OCI-LY7 (cell line): ENCODE data around the gene C16orf87. TPM values are rescaled to one million over a fixed set of nuclear protein-coding genes. Genes with fewer than 3 reads are reported as not detected.

Experiments
- BruUV-seq: library from RNA; stranded (reverse); fragments of 400-500 nt; replicated peaks from 2 replicates; lab custom pipeline; 2021; lab: Mats Ljungman, UMichigan
- CTCF ChIA-PET: fragments of 300-600 bp; sonication (Branson Sonifier 250); formaldehyde crosslinking; loops from one replicate; lab custom pipeline; 2022; ENCODE audit warnings: antibody characterized with exemption; ENCODE audit not compliant: unreplicated experiment; lab: Charles Lee
- POLR2A ChIA-PET: fragments of 300-600 bp; sonication (Branson Sonifier 250); formaldehyde crosslinking; loops from one replicate; lab custom pipeline; 2022; ENCODE audit warnings: antibody characterized with exemption; lab: Charles Lee
- DNase-seq: peaks from one replicate; pipeline ENCODE4 v3.0.0-alpha.2; 2015; ENCODE audit warnings: low spot score
- H2AFZ ChIP-seq: fragments of 200-600 bp; sonication (generic), shearing (Covaris generic); 2 replicates; pipeline ENCODE4 v1.6.1; 2014; ENCODE audit warnings: mild to moderate bottlenecking, antibody characterized with exemption, low read length, moderate library complexity
- H3K27ac ChIP-seq: fragments of 200-600 bp; sonication (generic); 2 replicates; pipeline ENCODE4 v1.5.1; 2014; ENCODE audit warnings: mixed run types, low read depth, mild to moderate bottlenecking, moderate library complexity, low read length, inconsistent platforms; ENCODE audit not compliant: poor library complexity, severe bottlenecking
- H3K36me3 ChIP-seq: fragments of 200-600 bp; sonication (generic); 2 replicates; pipeline ENCODE4 v1.6.1; 2014; ENCODE audit warnings: mild to moderate bottlenecking, antibody characterized with exemption, low read length, moderate library complexity, mixed read lengths; ENCODE audit not compliant: insufficient read depth
- H3K4me1 ChIP-seq: fragments of 200-600 bp; sonication (generic); 2 replicates; pipeline ENCODE4 v1.5.1; 2014; ENCODE audit warnings: mild to moderate bottlenecking, low read length; ENCODE audit not compliant: insufficient read depth, poor library complexity, severe bottlenecking
- H3K4me2 ChIP-seq: fragments of 200-600 bp; sonication (generic); 2 replicates; pipeline ENCODE4 v1.6.1; 2014; ENCODE audit warnings: mild to moderate bottlenecking, low read length
- H3K4me3 ChIP-seq: fragments of 200-600 bp; sonication (generic); 2 replicates; pipeline ENCODE4 v1.5.1; 2014; ENCODE audit warnings: mild to moderate bottlenecking, low read depth, low read length; ENCODE audit not compliant: poor library complexity, severe bottlenecking
- H3K79me2 ChIP-seq: fragments of 200-600 bp; sonication (generic); 2 replicates; pipeline ENCODE4 v1.6.1; 2016; ENCODE audit warnings: low read depth, mild to moderate bottlenecking, low read length, moderate library complexity, mixed read lengths; ENCODE audit not compliant: insufficient read depth
- H3K9me2 ChIP-seq: fragments of 200-600 bp; sonication (generic); 2 replicates; pipeline ENCODE4 v1.6.1; 2016; ENCODE audit warnings: mild to moderate bottlenecking, low read length, mixed read lengths; ENCODE audit not compliant: insufficient read depth
- H3K9me3 ChIP-seq: fragments of 200-600 bp; sonication (generic); 2 replicates; pipeline ENCODE4 v1.6.1; 2014; ENCODE audit warnings: mild to moderate bottlenecking, mixed run types, low read length, mixed read lengths
- H4K20me1 ChIP-seq: fragments of 200-600 bp; sonication (generic); 2 replicates; pipeline ENCODE4 v1.6.1; 2014; ENCODE audit warnings: mild to moderate bottlenecking, antibody characterized with exemption, low read length, moderate library complexity, mixed read lengths; ENCODE audit not compliant: insufficient read depth
- EZH2phosphoT487 ChIP-seq: fragments of 200-600 bp; sonication (generic); IDR thresholded peaks from 2 replicates; pipeline ENCODE4 v1.6.1; 2018; ENCODE audit warnings: low read depth, borderline replicate concordance, mild to moderate bottlenecking, mixed run types, antibody characterized with exemption, low read length, moderate library complexity, mixed read lengths
- intact Hi-C: fragments of 100-400 bp; cut with micrococcal nuclease; formaldehyde crosslinking; loops from one replicate; pipeline ENCODE4 v1.10.0; 2022; ENCODE audit not compliant: unreplicated experiment
- small RNA-seq: library from RNA; depleted of rRNA; stranded (forward); fragments of <200 nt; gene quantifications from one replicate; pipeline ENCODE3, GENCODE V24; 2014
- total RNA-seq, 2 experiments: library from RNA; depleted of rRNA in 1 of 2; stranded (reverse); fragments of >200 nt in 1 of 2; shearing (Covaris generic) in 1 of 2; gene quantifications; 2 replicates each; pipeline ENCODE4 v1.2.3, GENCODE V29; 2014 to 2022
- TF ChIP-seq, protein P1 (sequence below): fragments of 200-600 bp; sonication (generic); conservative IDR thresholded peaks from 2 replicates; pipeline ENCODE4 v1.5.1; 2014; ENCODE audit warnings: mild to moderate bottlenecking, antibody characterized with exemption, low read length, moderate library complexity, mixed read lengths

The C16orf87 gene
- total RNA-seq, 2 experiments from 2014 or later, result 9.1 to 21.1 TPM

DNA sequence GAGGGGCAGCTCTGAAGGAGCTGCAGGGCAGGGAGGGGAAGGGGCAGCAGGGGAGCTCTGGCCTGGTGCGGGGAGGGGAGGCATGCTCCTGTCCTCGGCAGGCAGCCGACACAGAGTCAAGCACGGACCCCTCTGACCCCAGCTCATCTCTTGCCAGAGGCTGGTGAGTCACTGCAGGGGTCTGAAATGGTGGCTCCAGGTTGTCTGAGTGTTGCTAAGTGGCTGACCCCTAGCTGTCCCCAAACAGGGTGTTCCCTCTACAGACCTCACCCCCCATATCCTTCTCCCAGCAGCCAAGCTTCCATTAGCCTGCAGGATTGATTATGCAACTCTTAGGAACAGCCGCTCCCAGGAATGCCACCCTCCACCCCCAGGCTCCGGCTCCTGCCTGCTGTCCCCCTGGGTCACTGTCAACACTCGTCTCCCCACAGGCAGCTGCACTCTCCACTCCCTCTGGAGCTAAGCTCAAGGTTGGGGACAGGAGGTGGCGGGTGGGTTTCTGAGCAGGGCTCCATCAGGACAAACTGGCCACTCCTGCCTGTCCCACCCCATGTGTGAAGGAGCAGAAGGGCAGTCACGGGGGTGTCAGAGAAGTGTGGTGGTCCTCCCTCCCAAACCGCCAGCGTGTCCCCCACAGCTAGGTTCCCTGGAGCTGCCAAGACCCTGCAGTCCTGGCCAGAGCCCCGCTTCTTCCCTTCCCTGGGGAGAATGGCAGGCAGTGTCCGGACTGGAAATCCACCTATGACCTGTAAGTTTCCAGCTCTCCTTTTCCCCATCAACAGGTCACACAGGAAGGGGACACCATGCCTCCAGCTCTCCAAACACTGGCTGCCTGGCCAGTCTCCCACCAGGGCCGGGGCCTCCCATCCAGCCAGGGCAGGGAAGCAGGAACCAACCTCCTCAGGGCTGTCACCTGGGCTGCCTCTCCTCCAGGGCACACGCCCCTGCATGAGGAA, 83.9 kb downstream of the C16orf87 start:
- ChIA-PET CTCF (no interaction called here), POLR2A (interaction anchor here (0.6 to 1.1 kb wide), 2 partner anchors 13 to 42 kb away, joined by 3 to 4 read pairs; no protein-coding TSS in a partner anchor)
- Histone ChIP-seq H4K20me1 (no peaks in the 10 kb centered on the region), H3K4me3 (no peak overlapping the region), H3K9me2 (no peaks in the 10 kb centered on the region), H3K79me2 (no peaks in the 10 kb centered on the region), H3K27ac (no peak overlapping the region), H3K4me1 (peaks cover 23% of the 10 kb centered on the region), H3K4me2 (no peak overlapping the region), H3K36me3 (no peaks in the 10 kb centered on the region), H3K9me3 (no peaks in the 10 kb centered on the region), H2AFZ (no peak overlapping the region)
- TF ChIP-seq, protein P1, sequence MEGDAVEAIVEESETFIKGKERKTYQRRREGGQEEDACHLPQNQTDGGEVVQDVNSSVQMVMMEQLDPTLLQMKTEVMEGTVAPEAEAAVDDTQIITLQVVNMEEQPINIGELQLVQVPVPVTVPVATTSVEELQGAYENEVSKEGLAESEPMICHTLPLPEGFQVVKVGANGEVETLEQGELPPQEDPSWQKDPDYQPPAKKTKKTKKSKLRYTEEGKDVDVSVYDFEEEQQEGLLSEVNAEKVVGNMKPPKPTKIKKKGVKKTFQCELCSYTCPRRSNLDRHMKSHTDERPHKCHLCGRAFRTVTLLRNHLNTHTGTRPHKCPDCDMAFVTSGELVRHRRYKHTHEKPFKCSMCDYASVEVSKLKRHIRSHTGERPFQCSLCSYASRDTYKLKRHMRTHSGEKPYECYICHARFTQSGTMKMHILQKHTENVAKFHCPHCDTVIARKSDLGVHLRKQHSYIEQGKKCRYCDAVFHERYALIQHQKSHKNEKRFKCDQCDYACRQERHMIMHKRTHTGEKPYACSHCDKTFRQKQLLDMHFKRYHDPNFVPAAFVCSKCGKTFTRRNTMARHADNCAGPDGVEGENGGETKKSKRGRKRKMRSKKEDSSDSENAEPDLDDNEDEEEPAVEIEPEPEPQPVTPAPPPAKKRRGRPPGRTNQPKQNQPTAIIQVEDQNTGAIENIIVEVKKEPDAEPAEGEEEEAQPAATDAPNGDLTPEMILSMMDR, result no peak
- no peak for TF ChIP-seq EZH2phosphoT487
- no TSS peak for BruUV-seq
- intact Hi-C loops, result no loop called here
- no peak for DNase-seq

Small RNA genes lying within 50 kb of the gene (small RNA-seq; reads per million reads assigned to genes)
- not detected for gene AC007225.2

Other genes with a start within 250 kb of the C16orf87 start
- 32.6 and 35.3 TPM in 2 replicates for gene SHCBP1, start 209.8 kb downstream of the C16orf87 start, total RNA-seq (2014; rRNA removed; shearing (Covaris generic))
- 49.5 and 49.6 TPM in 2 replicates for gene SHCBP1, start 209.8 kb downstream of the C16orf87 start, total RNA-seq (2022)
- gene VPS35, start 142.0 kb downstream of the C16orf87 start, total RNA-seq (2014; rRNA removed; shearing (Covaris generic)), result 48.0 and 64.6 TPM in 2 replicates
- 100 and 105 TPM in 2 replicates for gene VPS35, start 142.0 kb downstream of the C16orf87 start, total RNA-seq (2022)
- 60.6 and 67.4 TPM in 2 replicates for gene ORC6, start 141.5 kb downstream of the C16orf87 start, total RNA-seq (2014; rRNA removed; shearing (Covaris generic))
- 100 and 109 TPM in 2 replicates for gene ORC6, start 141.5 kb downstream of the C16orf87 start, total RNA-seq (2022)
- 0.44 and 2.3 TPM in 2 replicates for gene MYLK3, start 82.8 kb downstream of the C16orf87 start, total RNA-seq (2014; rRNA removed; shearing (Covaris generic))
- 0.97 and 1.3 TPM in 2 replicates for gene MYLK3, start 82.8 kb downstream of the C16orf87 start, total RNA-seq (2022)
- 30.2 and 42.5 TPM in 2 replicates for gene GPT2, start 53.2 kb upstream of the C16orf87 start, total RNA-seq (2014; rRNA removed; shearing (Covaris generic))
- 92.2 and 105 TPM in 2 replicates for gene GPT2, start 53.2 kb upstream of the C16orf87 start, total RNA-seq (2022)
- gene DNAJA2, start 142.5 kb upstream of the C16orf87 start, total RNA-seq (2014; rRNA removed; shearing (Covaris generic)), result 40.8 and 43.3 TPM in 2 replicates
- gene DNAJA2, start 142.5 kb upstream of the C16orf87 start, total RNA-seq (2022), result 50.4 and 61.6 TPM in 2 replicates